Lower lobe of right lung (tissue), 2 donors: ENCODE results near the gene LAMA2. TPM values are rescaled to one million over a fixed set of nuclear protein-coding genes. Genes with fewer than 3 reads are reported as not detected.

Source experiments
- ATAC-seq, 2 donors: fragments of 200-7000 bp; cut with Tn5 transposase; one replicate each; pipeline ENCODE4 v1.9.1; 2020 to 2022; ENCODE audit warnings: mild to moderate bottlenecking in 2 of 2, moderate library complexity in 2 of 2
- DNase-seq: peaks from one replicate; pipeline ENCODE4 v3.0.0-alpha.2; 2020
- H3K27ac ChIP-seq: fragments of 200-600 bp; one replicate; pipeline ENCODE4 v1.8.0; 2022
- H3K27me3 ChIP-seq: fragments of 200-600 bp; one replicate; pipeline ENCODE4 v1.8.0; 2022; ENCODE audit warnings: low read depth
- H3K36me3 ChIP-seq: fragments of 200-600 bp; one replicate; pipeline ENCODE4 v1.8.0; 2022; ENCODE audit warnings: mild to moderate bottlenecking
- H3K4me1 ChIP-seq: fragments of 200-600 bp; one replicate; pipeline ENCODE4 v1.8.0; 2022
- H3K4me3 ChIP-seq: fragments of 200-600 bp; one replicate; pipeline ENCODE4 v1.8.0; 2022; ENCODE audit warnings: mild to moderate bottlenecking
- H3K9me3 ChIP-seq: fragments of 200-600 bp; one replicate; pipeline ENCODE4 v1.8.0; 2022
- intact Hi-C: fragments of 100-400 bp; cut with DNase I; formaldehyde crosslinking; loops from one replicate; pipeline ENCODE4 v1.11.0; 2022
- total RNA-seq: library from RNA; stranded (reverse); fragmentation: NEBNext Ultra II Directional; extraction: Animal tissue kit (Norgen Biotek cat#: 25700); gene quantifications from one replicate; pipeline ENCODE4 v1.2.1, GENCODE V29; 2021
- TF ChIP-seq, protein P1 (sequence below): fragments of 200-600 bp; IDR thresholded peaks from one replicate; pipeline ENCODE4 v1.8.0; 2022; ENCODE audit warnings: antibody characterized with exemption, mild to moderate bottlenecking
- donor health status: DM: no; HTN: yes; CAD: no; lungs with severe emphysema.

The LAMA2 gene
- total RNA-seq, 1 donor from 2014 or later = 49.6 TPM

DNA sequence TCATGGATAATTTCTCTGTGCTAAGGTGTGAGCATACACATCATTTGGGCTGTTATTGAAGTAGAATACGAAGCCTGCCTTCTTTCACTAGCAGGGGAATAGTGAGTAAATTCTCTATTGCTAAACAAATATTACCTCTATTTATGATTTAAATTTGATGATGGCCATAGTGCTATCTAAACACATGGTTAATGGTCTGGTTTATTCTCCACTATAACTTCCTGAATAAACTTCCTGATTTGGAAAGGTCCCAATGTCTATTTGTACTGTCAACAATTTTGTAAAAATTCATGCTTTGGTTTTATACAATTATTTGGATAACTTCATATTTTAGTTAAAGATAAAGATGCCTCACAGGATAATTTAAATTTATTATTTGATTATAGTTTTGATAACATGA, 426.2 kb downstream of the LAMA2 start:
- Histone ChIP-seq H3K4me3 (no peak overlapping the region), H3K4me1 (no peaks in the 10 kb centered on the region), H3K9me3 (no peaks in the 10 kb centered on the region), H3K36me3 (no peaks in the 10 kb centered on the region), H3K27ac (no peak overlapping the region), H3K27me3 (no peaks in the 10 kb centered on the region)
- intact Hi-C loops = no loop called here
- TF ChIP-seq, protein P1, sequence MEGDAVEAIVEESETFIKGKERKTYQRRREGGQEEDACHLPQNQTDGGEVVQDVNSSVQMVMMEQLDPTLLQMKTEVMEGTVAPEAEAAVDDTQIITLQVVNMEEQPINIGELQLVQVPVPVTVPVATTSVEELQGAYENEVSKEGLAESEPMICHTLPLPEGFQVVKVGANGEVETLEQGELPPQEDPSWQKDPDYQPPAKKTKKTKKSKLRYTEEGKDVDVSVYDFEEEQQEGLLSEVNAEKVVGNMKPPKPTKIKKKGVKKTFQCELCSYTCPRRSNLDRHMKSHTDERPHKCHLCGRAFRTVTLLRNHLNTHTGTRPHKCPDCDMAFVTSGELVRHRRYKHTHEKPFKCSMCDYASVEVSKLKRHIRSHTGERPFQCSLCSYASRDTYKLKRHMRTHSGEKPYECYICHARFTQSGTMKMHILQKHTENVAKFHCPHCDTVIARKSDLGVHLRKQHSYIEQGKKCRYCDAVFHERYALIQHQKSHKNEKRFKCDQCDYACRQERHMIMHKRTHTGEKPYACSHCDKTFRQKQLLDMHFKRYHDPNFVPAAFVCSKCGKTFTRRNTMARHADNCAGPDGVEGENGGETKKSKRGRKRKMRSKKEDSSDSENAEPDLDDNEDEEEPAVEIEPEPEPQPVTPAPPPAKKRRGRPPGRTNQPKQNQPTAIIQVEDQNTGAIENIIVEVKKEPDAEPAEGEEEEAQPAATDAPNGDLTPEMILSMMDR = no peak
- DNase-seq (no peak), ATAC-seq (no peak)

DNA sequence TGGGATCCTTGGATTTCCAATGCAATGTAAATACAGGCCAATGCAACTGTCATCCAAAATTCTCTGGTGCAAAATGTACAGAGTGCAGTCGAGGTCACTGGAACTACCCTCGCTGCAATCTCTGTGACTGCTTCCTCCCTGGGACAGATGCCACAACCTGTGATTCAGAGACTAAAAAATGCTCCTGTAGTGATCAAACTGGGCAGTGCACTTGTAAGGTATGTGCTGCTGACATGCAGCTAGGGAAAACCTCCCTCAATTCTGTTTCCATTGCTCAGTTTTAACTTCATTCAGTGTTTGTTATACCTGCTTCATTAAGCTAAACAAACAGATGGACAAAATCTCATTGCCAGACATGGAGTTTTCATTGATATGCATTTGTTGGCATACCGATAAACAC, 429.9 kb downstream of the LAMA2 start:
- intact Hi-C loops = no loop called here
- H3K4me3 ChIP-seq = no peak overlapping the region
- no peaks in the 10 kb centered on the region for H3K27me3 ChIP-seq
- ATAC-seq (no peak), DNase-seq (no peak)
- H3K36me3 ChIP-seq = no peaks in the 10 kb centered on the region
- H3K27ac ChIP-seq = no peak overlapping the region
- no peaks in the 10 kb centered on the region for H3K4me1 ChIP-seq
- H3K9me3 ChIP-seq = no peaks in the 10 kb centered on the region
- TF ChIP-seq, protein P1 = no peak

DNA sequence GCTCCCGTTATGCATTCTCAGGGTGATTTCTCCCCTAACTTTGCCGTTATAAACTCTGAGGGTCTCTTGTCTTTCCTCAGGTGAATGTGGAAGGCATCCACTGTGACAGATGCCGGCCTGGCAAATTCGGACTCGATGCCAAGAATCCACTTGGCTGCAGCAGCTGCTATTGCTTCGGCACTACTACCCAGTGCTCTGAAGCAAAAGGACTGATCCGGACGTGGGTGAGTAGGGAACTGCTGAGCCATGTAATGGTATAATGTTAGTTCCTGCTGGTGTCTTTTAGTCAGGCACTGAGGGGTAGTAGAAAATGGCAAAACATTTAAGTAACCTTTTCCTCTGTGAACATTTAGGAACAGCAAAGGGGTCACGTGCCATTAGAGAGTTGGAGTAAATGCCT, 431.6 kb downstream of the LAMA2 start:
- no peak for DNase-seq
- no peaks in the 10 kb centered on the region for H3K9me3 ChIP-seq
- no peak for ATAC-seq
- intact Hi-C loops = no loop called here
- H3K4me1 ChIP-seq = no peaks in the 10 kb centered on the region
- no peaks in the 10 kb centered on the region for H3K27me3 ChIP-seq
- no peak overlapping the region for H3K27ac ChIP-seq
- H3K4me3 ChIP-seq = no peak overlapping the region
- H3K36me3 ChIP-seq = no peaks in the 10 kb centered on the region
- TF ChIP-seq, protein P1 = no peak

DNA sequence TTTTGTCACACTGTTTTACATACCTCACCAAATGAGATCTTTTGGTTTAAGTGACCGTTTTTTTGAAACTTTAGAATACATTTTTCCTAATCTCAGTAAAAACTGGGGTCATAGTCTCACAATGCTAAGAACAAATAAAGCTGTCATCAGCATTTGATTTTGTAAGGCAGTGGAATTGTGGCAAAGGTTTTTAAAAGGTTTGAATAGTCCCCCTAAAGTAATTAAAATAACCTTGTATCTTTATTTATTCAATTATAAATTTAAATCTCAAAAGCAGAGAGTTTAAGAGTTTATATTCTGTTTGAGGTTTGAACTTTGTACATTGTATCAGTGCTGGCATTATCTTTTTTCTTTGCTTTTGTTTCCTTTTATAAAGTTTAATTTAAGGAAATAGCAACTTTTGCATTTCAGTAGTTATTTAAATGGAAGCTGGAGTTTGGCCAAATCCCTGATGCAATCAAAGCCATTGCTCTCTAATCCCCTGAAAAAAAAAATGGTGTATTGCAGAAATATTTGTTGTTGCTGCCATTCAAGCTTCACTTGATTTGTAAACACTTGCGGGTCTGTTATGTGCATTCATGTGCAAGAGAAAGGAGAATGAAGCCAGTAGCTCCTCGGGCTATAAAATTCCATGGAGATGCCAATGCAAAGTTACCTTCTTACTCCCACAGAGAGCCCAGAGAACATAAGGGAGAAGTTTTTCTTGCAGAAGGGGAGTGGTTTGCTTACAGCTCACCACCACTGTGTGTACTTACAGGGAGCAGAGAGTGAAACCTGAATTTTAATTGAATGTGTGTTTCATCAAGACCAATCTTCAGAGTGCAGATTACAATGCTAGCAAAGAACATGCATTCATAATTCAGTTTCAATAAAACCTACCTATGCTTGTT, 435.2 kb downstream of the LAMA2 start:
- no peaks in the 10 kb centered on the region for H3K9me3 ChIP-seq
- no peaks in the 10 kb centered on the region for H3K36me3 ChIP-seq
- H3K27me3 ChIP-seq = no peaks in the 10 kb centered on the region
- H3K4me3 ChIP-seq = no peak overlapping the region
- no peak overlapping the region for H3K27ac ChIP-seq
- TF ChIP-seq, protein P1 = no peak
- DNase-seq (no peak), ATAC-seq (no peak)
- intact Hi-C loops = no loop called here
- H3K4me1 ChIP-seq = no peaks in the 10 kb centered on the region

GRCh38 chr6:129320892-129321291, 438.0 kb downstream of the LAMA2 start:
- H3K36me3 ChIP-seq = no peaks in the 10 kb centered on the region
- H3K27me3 ChIP-seq = no peaks in the 10 kb centered on the region
- DNase-seq = no peak
- H3K4me3 ChIP-seq = no peak overlapping the region
- H3K4me1 ChIP-seq = no peaks in the 10 kb centered on the region
- H3K9me3 ChIP-seq = no peaks in the 10 kb centered on the region
- TF ChIP-seq, protein P1 = no peak
- H3K27ac ChIP-seq = no peak overlapping the region
- no peak for ATAC-seq
- intact Hi-C loops = no loop called here
